VCaP (cell line): ENCODE data around the gene DNMT3A.
"Not testable (repeated sequence)": the region's sequence is repeated elsewhere in the genome, so short reads cannot be mapped to it uniquely, and the experiment has no call there.

Experiments
- H3K27ac ChIP-seq: fragments of 450-650 bp; 2 replicates; pipeline ENCODE4 v1.5.1; 2017
- CTCF ChIP-seq: fragments of 450-650 bp; conservative IDR thresholded peaks from 2 replicates; pipeline ENCODE4 v1.5.1; 2017; ENCODE audit warnings: mild to moderate bottlenecking, moderate library complexity

Gene DNMT3A

GRCh38 chr2:25220313-25220712 lies 121.4 kb downstream of the DNMT3A start:
- TF ChIP-seq CTCF = no peak
- H3K27ac ChIP-seq = no peak overlapping the region

GRCh38 chr2:25219621-25220020 lies 122.1 kb downstream of the DNMT3A start:
- TF ChIP-seq CTCF = no peak

GRCh38 chr2:25218100-25218499 lies 123.6 kb downstream of the DNMT3A start:
- no peak overlapping the region for H3K27ac ChIP-seq
- TF ChIP-seq CTCF = no peak

More at GRCh38 chr2:25219621-25220020, 122.1 kb downstream of the DNMT3A start:
- H3K27ac ChIP-seq = no peak overlapping the region

GRCh38 chr2:25215948-25216679 lies 125.6 kb downstream of the DNMT3A start:
- no peak overlapping the region for H3K27ac ChIP-seq
- no peak for TF ChIP-seq CTCF

GRCh38 chr2:25215232-25215631 lies 126.5 kb downstream of the DNMT3A start:
- TF ChIP-seq CTCF = no peak
- no peak overlapping the region for H3K27ac ChIP-seq

GRCh38 chr2:25213229-25213628 lies 128.5 kb downstream of the DNMT3A start:
- H3K27ac ChIP-seq = no peak overlapping the region
- TF ChIP-seq CTCF = no peak

- not testable (repeated sequence) for H3K27ac ChIP-seq
These were observed 130.8 kb downstream of the DNMT3A start for GRCh38 chr2:25210923-25211322.

- TF ChIP-seq CTCF = no peak
- H3K27ac ChIP-seq = no peak overlapping the region
These were observed 134.6 kb downstream of the DNMT3A start for GRCh38 chr2:25207078-25207545.
